ENCODE data around the gene RALGPS1.
"Not testable (repeated sequence)": the region's sequence is repeated elsewhere in the genome, so short reads cannot be mapped to it uniquely, and the experiment has no call there.

RALGPS1 gene

DNA sequence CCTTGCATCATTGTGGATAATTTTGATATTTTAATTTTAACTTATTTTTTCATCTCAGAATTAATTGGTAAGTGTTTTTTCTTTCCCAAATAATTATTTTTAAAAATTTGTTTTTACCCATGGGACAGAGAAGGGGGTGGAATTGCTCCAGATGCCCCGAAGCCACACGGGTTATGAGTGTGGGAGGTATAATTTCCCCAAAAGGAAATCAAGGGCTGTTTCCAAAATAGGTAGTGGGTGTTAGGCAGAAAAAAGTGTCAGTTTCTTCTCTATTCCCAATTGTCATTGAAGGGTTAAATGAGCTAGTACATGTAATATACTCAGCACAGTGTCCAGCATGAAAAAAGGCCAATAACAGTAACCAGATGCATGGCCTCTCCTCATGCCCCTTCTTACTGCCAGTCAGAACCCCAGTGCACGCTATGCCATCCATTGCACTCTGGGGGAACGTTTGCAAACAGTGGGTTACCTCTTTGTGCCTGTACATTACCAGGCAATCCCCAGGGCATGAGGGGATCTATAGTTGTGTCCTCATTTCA lies 244.3 kb downstream of the RALGPS1 start:
- DNase-seq (ENCODE audit: low read depth), result no peak

- DNase-seq (ENCODE audit: low read depth), result peak; percentile 59
Observed at GRCh38 chr9:127159325-127159801, 244.8 kb downstream of the RALGPS1 start.

DNA sequence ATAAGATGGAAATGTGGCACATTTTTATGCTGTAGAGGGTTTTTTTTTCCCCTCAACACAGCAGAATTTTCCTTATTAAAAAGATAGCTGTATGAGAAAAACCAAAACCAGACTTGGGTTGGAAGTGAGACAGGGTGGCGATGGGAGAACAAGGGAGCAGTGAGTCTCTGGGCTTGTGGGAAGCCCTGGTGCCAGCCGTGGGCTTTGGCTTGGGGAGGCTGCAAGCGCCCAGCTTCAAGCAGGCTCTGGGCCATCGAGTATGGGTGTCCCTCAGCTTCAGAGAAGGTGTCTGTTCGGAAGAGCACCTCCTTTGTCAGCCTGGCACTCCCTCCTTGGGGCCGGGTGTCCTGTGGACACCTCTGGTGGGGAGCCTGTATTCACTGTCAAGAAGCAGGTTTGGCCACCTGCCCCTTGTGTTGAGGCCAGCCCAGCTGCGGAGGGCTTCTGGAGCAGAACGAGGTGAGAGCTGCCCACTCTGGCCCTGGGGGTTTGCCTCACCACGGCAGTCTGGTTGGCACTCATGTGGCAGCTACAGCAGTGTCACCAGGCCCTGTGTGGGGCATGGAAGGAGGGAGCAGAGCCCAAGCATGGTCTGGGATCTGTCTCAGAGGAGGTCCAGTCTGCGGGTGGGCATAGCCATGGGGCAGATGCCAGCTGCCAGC lies 245.5 kb downstream of the RALGPS1 start:
- DNase-seq (ENCODE audit: low read depth), result no peak

DNA sequence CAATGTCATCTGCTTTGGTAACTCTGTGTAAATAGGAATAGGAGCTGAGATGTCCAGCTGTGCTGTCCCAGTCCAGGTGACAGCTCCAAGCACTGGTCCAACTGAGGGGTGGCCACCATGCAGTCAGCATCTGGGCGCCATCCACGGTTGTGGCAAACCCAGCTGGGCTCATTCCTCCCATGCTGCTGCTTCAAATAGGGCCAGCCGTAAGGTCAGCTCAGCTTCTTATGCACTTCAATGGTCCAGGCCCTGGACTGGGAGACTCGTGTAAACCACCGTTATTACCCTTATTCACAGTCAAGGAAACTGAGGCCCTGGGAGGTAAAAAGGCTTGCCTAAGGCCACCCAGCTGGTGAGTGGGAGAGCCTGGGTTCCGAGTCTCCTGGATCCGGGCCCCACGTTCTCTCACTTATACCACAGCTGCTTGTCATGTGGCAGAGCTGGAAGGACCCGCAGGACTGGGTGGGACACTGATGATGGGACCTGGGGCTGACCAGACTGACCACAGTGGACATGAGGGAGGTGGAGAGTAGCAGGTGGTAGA lies 246.6 kb downstream of the RALGPS1 start:
- DNase-seq (ENCODE audit: low read depth), result no peak

DNA sequence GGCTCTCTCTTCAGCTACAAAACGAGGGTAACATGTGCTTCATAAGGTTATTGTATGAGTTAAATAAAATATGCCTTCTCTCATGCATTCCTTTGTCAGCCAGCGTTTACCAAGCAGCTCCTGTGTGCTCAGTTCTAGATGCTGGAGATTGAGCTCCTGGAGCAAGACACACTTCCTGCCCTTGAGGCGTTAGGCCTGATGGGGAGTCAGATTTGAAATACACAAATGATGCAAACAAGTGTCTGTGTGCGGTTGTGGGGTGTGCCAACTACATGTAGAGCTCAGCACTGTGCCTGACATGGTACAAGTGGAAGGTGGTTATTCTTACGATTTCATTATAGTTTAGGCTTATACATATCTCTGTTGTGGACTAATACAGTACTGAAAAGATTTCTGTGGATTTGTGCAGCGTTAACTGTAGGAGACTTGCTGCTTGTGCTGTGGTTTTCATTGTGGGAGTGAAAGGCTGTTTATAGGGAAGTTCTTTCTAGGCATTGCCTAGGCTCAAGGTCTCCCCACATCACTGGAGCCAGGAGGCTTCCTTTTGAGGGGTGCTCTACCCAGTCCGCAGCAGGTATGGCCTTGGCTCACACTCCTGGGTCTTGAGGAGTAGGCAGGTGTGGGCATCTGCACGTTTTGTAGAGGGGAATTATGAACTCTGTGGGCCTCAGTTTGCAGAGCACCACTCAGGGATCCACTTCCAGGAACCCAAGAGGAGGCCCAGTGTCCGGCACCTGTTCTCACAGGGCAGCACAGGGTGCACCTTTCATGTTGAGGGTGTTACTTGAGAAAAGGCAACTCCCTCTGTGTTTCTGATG lies 247.7 kb downstream of the RALGPS1 start:
- DNase-seq (ENCODE audit: low read depth), result no peak

DNA sequence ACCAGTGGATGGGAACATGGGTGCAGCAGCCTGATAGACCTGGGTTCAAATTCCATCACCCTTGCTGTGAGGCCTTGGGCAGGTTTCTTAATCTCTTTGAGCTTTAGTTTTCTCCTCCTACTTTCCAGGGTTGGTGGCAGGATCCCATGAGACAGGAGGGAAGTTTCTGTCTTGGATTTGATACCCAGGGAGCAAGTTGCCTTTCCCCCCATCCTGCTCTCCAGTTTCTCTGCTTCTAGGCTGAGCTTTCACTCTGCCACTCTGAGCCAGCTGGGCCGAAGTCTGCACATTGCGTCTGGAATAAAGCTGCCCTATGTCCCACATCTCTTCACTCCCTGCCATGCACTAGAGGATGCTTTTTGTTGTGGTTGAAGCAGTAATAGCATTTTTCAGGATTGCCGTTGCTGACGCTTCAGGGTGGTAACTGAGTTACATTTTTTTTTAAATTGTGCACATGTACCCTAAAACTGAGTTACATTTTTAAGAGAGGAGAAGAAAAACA lies 248.3 kb downstream of the RALGPS1 start:
- no peak for DNase-seq (ENCODE audit: low read depth)

GRCh38 chr9:127163409-127163808 lies 248.8 kb downstream of the RALGPS1 start:
- no peak for DNase-seq (ENCODE audit: low read depth)

DNA sequence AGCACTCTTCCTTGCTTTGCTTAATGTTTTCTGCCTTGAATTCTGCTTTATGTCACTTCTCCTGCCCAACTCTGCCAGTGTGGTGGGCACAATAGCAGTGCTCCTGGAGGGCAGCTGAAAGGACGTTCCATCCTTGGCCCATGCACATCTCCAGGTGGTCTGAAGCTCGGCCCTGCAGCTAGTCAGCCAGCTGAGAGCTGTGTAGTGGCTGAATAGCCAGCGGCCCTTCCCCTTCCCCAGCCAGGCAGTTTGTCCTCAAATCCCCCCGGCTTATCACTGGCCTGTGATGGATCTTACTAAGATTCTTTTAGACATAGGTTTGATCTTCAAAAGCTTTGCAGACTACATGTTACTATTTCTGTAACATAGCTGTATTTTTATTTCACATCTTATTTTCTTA lies 250.5 kb downstream of the RALGPS1 start:
- DNase-seq (ENCODE audit: low read depth), result no peak

DNA sequence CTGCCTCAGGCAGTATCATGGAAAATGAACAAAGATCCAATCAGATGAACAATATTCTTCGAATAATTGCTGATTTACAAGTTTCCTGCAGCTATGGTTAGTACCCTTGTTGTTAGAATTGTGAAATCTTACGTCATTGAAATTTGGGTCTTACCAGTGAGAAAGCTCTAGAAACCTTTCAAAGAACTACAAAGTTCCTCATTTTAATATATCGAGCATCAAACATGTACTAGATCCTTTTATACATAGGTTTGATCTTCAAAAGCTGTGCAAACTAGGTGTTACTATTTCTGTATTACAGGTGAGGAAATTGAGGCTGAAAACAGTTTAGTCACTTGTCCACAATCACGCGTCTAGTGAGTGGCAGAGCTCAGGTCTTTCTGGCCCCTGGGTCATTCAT lies 251.5 kb downstream of the RALGPS1 start:
- DNase-seq (ENCODE audit: low read depth), result no peak

DNA sequence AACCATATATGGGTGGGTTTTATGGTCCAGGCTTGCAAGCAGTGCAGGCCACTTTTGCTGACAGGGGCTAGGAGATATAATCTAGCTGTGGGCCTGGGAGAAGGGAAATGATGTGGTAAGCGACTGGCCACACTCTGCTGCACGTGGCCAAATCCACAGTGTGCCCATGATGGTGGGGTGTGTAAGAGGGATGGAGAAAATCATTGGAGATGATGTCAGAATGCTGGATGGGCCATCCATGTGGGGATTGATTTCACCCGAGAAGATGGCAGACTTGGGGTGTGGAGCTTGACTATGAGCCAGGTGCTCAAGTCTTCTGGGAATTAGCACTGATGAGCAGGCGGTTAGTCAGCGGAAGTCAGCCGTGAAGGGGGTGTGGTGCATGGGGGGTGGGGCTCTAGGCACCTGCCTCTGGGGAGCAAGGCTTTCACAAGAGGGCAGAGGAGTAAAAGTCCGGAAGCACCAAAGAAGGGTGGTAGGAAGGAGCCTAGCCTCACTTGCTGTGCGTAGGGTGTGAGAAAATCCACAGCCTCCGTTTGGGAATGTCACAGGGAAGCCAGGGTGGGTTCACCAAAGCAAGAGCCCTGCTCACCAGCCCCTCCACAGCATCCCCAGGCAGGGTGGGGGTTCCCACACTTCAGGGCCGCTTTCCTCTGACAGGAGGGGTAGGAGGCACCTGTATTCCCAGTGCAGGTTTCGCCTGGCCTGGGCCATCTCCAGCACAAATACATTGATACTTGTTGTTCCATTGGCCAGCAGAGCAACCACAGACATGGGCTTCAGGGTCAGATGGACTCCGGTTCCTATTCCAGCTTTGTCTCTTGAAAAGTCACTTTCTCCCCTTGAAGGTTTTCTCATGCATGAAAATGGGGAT lies 252.3 kb downstream of the RALGPS1 start:
- DNase-seq (ENCODE audit: low read depth), result no peak

DNA sequence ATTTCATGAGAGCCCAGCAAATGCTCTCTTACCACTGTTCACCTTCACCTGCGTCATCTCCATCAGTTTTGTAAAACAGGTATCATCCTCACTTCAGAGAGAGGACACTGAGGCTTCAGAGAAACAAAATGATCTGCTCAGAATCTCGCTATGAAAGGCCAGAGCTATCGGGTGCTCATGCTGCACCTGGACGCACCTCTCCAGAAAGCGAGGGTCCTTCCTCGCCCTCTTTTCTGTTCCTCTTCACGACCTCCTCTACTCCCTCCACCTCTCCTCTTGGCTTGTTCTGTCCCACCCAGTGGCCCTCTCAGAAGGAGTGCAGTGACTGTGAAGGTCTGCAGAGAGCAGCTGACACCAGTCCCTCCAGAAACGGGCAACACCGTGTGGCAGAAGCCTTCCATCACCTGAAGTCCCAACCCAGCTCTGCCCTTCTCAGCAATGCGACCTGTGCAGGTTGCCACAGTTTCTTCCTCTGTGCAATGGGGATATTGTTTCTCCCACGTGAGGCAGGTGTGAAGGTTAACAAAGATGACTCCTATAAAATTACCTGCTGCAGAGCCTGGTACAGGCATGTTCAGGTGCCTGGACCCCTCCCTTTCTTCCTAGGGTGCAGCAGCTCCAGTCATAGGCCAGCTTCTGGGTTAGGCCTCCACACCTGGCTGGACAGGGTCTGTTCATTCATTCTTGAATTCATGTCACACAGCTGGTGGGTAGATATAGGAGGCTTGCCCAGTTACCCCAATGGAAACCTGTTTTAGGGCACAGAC lies 253.2 kb downstream of the RALGPS1 start:
- no peak for DNase-seq (ENCODE audit: low read depth)

- DNase-seq (ENCODE audit: low read depth), result no peak
Observed at GRCh38 chr9:127168756-127169574, 254.4 kb downstream of the RALGPS1 start.

DNA sequence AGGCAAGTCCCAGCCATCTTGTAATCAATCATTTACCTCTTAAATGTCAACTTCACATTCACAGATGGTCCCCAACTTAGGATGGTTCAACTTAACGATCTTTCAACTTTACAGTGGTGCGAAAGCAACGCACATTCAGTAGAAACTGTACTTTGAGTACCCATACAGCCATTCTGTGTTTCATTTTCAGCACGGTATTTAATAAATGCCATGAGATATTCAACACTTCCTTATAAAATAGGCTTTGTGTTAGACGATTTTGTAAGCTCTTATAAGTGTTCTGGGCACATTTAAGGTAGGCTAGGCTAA lies 254.9 kb downstream of the RALGPS1 start:
- no peak for DNase-seq (ENCODE audit: low read depth)

DNA sequence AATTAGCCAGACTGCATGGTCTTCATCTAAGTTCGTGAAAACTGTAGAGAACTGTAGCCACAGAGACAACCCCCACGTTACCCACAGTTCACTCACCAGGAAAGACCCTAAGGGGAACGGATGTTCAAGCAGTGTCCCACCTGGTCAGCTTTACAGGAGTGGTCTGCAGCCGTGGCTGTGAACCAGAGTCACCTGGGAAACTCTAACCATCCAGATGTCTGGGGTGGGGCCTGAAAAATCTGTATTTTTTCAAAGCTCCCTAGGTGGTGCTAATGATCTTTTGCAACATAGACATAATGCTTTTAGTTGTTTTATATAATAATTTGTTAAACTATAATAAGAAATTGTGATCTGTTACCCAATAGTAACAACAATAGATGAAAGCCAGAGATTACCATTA lies 255.5 kb downstream of the RALGPS1 start:
- DNase-seq (ENCODE audit: low read depth), result no peak

GRCh38 chr9:127170652-127171051 lies 256.1 kb downstream of the RALGPS1 start:
- DNase-seq (ENCODE audit: low read depth), result no peak

- DNase-seq (ENCODE audit: low read depth), result not testable (repeated sequence)
Observed at GRCh38 chr9:127171348-127171747, 256.8 kb downstream of the RALGPS1 start.

DNA sequence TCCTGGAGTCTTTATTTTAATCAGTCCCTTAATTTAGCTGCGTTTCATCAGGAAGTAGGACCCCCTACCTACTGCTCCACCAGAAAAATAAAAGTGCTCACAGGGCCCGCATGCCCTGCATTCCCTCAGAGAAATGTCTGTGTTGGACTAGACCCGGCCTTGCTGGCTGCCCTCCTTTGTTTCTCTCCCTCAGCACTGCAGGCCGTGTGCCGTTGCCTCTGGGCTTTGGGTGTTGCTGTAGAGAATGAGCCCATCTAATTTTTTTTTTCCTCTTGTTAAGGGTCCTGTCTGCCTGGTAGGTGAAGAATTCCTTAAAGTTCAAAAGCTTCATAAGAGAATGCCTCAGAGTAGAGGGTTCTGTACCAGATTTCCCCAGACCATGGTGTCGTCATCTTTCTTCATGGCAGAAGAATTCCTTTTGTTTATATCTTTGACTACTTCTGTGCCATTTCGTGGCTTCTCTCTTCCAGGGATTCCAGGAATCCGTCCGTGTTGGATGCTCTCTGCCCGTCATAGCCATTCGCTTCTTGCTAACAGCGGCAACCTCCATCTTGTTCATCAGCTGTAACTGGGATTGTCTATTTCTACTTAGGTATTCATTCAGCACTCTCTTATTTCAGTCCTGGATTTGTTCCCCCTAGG lies 257.6 kb downstream of the RALGPS1 start:
- DNase-seq (ENCODE audit: low read depth), result no peak

DNA sequence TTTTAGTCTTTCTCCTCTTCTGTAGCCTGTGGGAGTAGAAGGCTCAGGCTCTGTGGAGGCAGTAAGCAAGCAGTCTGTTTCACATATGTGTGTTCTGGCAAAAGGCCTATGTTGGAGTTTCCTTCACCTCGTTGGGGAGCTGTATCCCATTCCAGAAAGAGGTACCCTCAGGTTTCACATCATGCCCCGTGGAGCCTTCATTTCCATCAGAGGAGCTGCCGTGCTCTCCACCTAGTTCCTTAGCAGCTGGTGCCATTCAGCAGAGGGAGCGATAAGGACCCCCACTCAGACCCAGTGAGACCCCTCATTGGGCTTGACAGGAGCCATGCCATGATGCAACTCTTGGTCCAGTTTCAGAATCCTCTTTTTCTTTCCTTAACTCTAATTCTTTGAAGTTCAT lies 258.5 kb downstream of the RALGPS1 start:
- DNase-seq (ENCODE audit: low read depth), result no peak

GRCh38 chr9:127174386-127175318 lies 260.1 kb downstream of the RALGPS1 start:
- no peak for DNase-seq (ENCODE audit: low read depth)

All from non-pigmented ciliary epithelial cell (primary cell).